Uterus (tissue), 2 donors: ENCODE measurements around the gene COMMD10.

Experiments
- CTCF ChIP-seq, 4 experiments: fragments of 200-600 bp in 2 of 4; fragments of 450-650 bp in 2 of 4; sonication (generic) in 2 of 4; IDR thresholded peaks; one replicate each; pipeline ENCODE4 v1.5.1; 2016 to 2019; ENCODE audit warnings: antibody characterized with exemption in 4 of 4, mild to moderate bottlenecking in 2 of 4, moderate library complexity in 1 of 4
- POLR2A ChIP-seq, 2 donors: fragments of 450-650 bp; IDR thresholded peaks; one replicate each; pipeline ENCODE4 v1.6.1; 2016; ENCODE audit warnings: antibody characterized with exemption in 2 of 2, mild to moderate bottlenecking in 1 of 2, moderate library complexity in 1 of 2

GRCh38 chr5:116272281-116272941, 187.6 kb downstream of the COMMD10 start:
- TF ChIP-seq CTCF (IDR thresholded peaks at IDR 0.05): no peak
- no peak for TF ChIP-seq POLR2A (IDR thresholded peaks at IDR 0.05)
